Measurements from ENCODE around the gene SOX4.

SOX4 gene

DNA sequence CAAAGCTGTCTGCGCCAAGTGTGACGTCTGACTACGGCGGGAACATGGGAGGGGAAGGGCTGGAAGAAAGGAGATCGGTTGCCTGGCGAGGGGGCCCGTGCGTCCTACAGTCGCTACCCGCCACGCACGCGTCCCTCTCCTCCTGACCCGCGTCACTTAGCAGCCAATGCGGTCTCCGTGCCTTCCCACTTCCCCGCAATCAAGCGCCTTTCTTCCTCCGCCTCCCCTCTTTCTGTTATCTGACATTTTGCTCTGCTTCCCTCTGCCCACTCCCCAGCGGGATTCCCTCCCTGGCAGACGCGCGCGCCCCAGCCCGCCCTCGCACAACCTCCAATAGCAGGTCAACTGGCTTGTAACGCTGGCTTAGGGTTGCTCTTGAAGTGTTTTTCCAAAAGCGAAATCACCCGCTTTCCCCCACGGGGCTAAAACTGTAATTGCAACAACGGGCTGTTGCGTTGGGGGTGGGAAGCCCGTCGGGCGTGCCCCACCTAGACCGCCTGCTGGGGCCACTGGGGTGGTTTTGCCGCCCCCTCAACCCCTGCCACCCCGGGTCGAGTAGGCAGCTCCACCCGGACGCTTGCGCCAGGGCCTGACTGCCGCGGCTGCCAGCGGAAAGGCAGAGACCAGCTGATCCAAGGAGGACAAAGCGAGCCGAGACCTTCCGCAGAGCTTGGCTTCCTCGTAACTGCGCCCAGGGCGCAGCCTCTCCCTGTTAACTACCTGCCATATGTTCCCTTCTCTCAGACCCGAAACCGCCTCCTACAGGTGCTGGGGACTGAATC, 6.2 kb upstream of the SOX4 start (continued):
- TF ChIP-seq SCRT1 (tag by site-specific recombination; IDR thresholded peaks at IDR 0.05; ENCODE audit: borderline replicate concordance), result peak; percentile 67; the same call in 1 of the 2 replicates
- peak; percentile 99 for TF ChIP-seq ZFHX2 (tag by site-specific recombination; conservative IDR thresholded peaks at IDR 0.05)
- TF ChIP-seq, protein P1, sequence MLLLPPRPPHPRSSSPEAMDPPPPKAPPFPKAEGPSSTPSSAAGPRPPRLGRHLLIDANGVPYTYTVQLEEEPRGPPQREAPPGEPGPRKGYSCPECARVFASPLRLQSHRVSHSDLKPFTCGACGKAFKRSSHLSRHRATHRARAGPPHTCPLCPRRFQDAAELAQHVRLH (tag by site-specific recombination; IDR thresholded peaks at IDR 0.05), result no peak; the same call in 1 of the 2 replicates
- peak; percentile 72 for TF ChIP-seq ZNF366 (tag by site-specific recombination; conservative IDR thresholded peaks at IDR 0.05)
- no peak for TF ChIP-seq ZNF585B (tag by site-specific recombination; IDR thresholded peaks at IDR 0.05)
- 0 out of 2 replicates have a peak, but pooled peaks have one; percentile 33 for TF ChIP-seq ZNF561 (tag by site-specific recombination; IDR thresholded peaks at IDR 0.05; ENCODE audit: borderline replicate concordance)
- peak; percentile 48; the same call in 1 of the 2 replicates for TF ChIP-seq ZNF324 (tag by site-specific recombination; IDR thresholded peaks at IDR 0.05)
- peak; percentile 71 for TF ChIP-seq CTCF (tag by site-specific recombination; IDR thresholded peaks at IDR 0.05)
- peak; percentile 14; the same call in 1 of the 2 replicates for TF ChIP-seq ZSCAN30 (tag by site-specific recombination; IDR thresholded peaks at IDR 0.05)
- TF ChIP-seq ZNF558 (tag by site-specific recombination; IDR thresholded peaks at IDR 0.05), result no peak
- peak; percentile 41; the same call in 1 of the 2 replicates for TF ChIP-seq ZNF76 (tag by site-specific recombination; IDR thresholded peaks at IDR 0.05; ENCODE audit: borderline replicate concordance, low read depth)
- TF ChIP-seq ZNF777 (tag by site-specific recombination; IDR thresholded peaks at IDR 0.05; ENCODE audit: borderline replicate concordance), result peak; percentile 26; the same call in 1 of the 2 replicates
- no peak for TF ChIP-seq ZFP37 (tag by site-specific recombination; IDR thresholded peaks at IDR 0.05)
- no peak for TF ChIP-seq ZNF555 (tag by site-specific recombination; conservative IDR thresholded peaks at IDR 0.05)
- 0 out of 2 replicates have a peak, but pooled peaks have one; percentile 59 for TF ChIP-seq ZXDB (tag by site-specific recombination; IDR thresholded peaks at IDR 0.05)
- peak; percentile 92 for TF ChIP-seq KLF1 (tag by site-specific recombination; IDR thresholded peaks at IDR 0.05)
- TF ChIP-seq, protein P2, sequence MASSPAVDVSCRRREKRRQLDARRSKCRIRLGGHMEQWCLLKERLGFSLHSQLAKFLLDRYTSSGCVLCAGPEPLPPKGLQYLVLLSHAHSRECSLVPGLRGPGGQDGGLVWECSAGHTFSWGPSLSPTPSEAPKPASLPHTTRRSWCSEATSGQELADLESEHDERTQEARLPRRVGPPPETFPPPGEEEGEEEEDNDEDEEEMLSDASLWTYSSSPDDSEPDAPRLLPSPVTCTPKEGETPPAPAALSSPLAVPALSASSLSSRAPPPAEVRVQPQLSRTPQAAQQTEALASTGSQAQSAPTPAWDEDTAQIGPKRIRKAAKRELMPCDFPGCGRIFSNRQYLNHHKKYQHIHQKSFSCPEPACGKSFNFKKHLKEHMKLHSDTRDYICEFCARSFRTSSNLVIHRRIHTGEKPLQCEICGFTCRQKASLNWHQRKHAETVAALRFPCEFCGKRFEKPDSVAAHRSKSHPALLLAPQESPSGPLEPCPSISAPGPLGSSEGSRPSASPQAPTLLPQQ (tag by site-specific recombination; IDR thresholded peaks at IDR 0.05), result peak; percentile 55

- Histone ChIP-seq H3K9me3 (ENCODE audit: control insufficient read depth, insufficient read depth, low read depth, low read length) (no peaks in the 10 kb centered on the region), H3K36me3 (ENCODE audit: control insufficient read depth in 2 of 2, insufficient read depth in 1 of 2, low read length in 2 of 2) (no peaks in the 10 kb centered on the region; a peak in 1 of 3 replicates), H3K4me1 (ENCODE audit: control insufficient read depth, insufficient read depth, low read length) (peaks cover 11% of the 10 kb centered on the region), H3K27ac (ENCODE audit: extremely low read depth, low read depth, low read length) (peak overlapping the region; percentile 97), H3K4me3 (ENCODE audit: low read depth, low read length) (peak overlapping the region; percentile 53)
- CTCF ChIA-PET, result interaction anchor here (0.5 to 4.0 kb wide), 18 partner anchors 35 to 1296 kb away, joined by 3 to 14 read pairs (median 4); no protein-coding TSS in a partner anchor
- POLR2A ChIA-PET, result interaction anchor here (0.5 to 2.0 kb wide), 21 partner anchors 9 to 1125 kb away, joined by 3 to 13 read pairs (median 5); no protein-coding TSS in a partner anchor
- no peak for TF ChIP-seq ZNF148 (tag by site-specific recombination; IDR thresholded peaks at IDR 0.05; ENCODE audit: borderline replicate concordance)
- TF ChIP-seq, protein P3, sequence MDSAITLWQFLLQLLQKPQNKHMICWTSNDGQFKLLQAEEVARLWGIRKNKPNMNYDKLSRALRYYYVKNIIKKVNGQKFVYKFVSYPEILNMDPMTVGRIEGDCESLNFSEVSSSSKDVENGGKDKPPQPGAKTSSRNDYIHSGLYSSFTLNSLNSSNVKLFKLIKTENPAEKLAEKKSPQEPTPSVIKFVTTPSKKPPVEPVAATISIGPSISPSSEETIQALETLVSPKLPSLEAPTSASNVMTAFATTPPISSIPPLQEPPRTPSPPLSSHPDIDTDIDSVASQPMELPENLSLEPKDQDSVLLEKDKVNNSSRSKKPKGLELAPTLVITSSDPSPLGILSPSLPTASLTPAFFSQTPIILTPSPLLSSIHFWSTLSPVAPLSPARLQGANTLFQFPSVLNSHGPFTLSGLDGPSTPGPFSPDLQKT (IDR thresholded peaks at IDR 0.05; ENCODE audit: borderline replicate concordance, low read depth, low read length), result no peak
- TF ChIP-seq TRIM28 (IDR thresholded peaks at IDR 0.05; ENCODE audit: borderline replicate concordance, low read length), result 0 out of 2 replicates have a peak, but pooled peaks have one; percentile 5
- TF ChIP-seq ZNF639 (tag by site-specific recombination; IDR thresholded peaks at IDR 0.05), result no peak
- no peak for TF ChIP-seq ATF2 (tag by site-specific recombination; IDR thresholded peaks at IDR 0.05; ENCODE audit: low read depth)
- no peak; the same call in 1 of the 2 replicates for TF ChIP-seq ZNF366 (tag by site-specific recombination; conservative IDR thresholded peaks at IDR 0.05)
- no peak for TF ChIP-seq ZNF302 (tag by site-specific recombination; IDR thresholded peaks at IDR 0.05; ENCODE audit: low read depth)
- TF ChIP-seq ZNF23 (tag by site-specific recombination; IDR thresholded peaks at IDR 0.05; ENCODE audit: borderline replicate concordance), result no peak
These were observed 5.5 kb upstream of the SOX4 start for GRCh38 chr6:21587961-21588480.
